Stimulated activated CD4-positive, alpha-beta T cell treated with anti-CD3 and anti-CD28 coated beads, TNF-alpha, amount 100 ng/mL, for 4 hours (primary cell): Measurements from ENCODE around the gene SLC25A44.

Source experiments
- DNase-seq, 3 experiments: peaks; one replicate each; pipeline ENCODE4 v3.0.0-alpha.2; 2020; ENCODE audit warnings: low read depth in 3 of 3

The SLC25A44 gene

GRCh38 chr1:156241311-156241811 is 47.5 kb downstream of the SLC25A44 start:
- DNase-seq, result no peak

DNA sequence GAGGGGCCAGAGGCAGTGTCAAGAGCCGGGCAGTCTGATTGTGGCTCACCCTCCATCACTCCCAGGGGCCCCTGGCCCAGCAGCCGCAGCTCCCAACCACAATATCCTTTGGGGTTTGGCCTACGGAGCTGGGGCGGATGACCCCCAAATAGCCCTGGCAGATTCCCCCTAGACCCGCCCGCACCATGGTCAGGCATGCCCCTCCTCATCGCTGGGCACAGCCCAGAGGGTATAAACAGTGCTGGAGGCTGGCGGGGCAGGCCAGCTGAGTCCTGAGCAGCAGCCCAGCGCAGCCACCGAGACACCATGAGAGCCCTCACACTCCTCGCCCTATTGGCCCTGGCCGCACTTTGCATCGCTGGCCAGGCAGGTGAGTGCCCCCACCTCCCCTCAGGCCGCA is 48.0 kb downstream of the SLC25A44 start, which contains the start of gene BGLAP:
Gene BGLAP, plus strand, starts transcription at position 259 of the 400 bp plus-strand sequence. Its CDS starts 48 bp downstream, at position 307.
- no peak for DNase-seq

DNA sequence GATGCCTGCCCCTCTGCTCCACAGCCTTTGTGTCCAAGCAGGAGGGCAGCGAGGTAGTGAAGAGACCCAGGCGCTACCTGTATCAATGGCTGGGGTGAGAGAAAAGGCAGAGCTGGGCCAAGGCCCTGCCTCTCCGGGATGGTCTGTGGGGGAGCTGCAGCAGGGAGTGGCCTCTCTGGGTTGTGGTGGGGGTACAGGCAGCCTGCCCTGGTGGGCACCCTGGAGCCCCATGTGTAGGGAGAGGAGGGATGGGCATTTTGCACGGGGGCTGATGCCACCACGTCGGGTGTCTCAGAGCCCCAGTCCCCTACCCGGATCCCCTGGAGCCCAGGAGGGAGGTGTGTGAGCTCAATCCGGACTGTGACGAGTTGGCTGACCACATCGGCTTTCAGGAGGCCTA is 48.8 kb downstream of the SLC25A44 start:
- no peak for DNase-seq

GRCh38 chr1:156244126-156244525 is 50.2 kb downstream of the SLC25A44 start:
- no peak for DNase-seq

GRCh38 chr1:156244712-156245111 is 50.8 kb downstream of the SLC25A44 start:
- no peak for DNase-seq

DNA sequence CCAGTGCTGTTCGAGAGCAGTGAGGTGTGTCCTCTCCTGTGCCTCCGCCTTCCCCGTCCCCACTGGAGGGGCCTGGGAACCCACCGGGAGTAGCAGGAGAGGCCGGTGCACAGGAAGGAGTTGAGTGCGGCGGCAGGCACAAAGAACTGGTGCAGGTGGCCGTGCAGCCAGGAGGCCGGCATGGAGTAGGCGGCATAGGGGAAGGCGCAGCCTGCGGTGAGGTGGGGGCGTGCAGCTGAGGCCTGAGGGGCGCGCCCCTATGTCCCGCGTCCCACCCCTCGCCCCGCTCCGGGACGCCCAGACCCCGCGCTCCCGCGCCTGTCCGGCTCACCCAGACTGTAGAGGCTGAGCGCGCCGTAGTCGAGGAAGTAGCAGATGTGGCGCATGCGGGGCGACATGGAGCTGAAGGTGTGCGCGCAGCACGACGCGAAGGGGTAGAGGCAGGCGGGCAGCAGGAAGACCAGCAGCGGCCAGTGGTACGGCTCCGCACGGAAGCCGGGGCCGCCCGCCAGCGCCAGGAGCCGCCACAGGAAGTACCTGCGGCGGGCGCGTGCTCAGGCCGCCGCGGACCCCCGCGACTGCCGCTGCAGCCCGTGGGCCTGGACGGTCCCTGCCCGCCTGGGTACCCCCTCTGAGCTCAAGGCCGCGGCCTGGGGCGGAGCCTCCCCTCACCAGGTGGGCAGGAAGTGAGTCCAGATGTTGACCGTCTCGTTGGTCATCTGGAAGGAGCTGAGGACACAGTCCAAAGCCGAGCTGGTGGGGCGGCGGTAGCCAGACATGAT is 51.7 kb downstream of the SLC25A44 start:
- no peak for DNase-seq

DNA sequence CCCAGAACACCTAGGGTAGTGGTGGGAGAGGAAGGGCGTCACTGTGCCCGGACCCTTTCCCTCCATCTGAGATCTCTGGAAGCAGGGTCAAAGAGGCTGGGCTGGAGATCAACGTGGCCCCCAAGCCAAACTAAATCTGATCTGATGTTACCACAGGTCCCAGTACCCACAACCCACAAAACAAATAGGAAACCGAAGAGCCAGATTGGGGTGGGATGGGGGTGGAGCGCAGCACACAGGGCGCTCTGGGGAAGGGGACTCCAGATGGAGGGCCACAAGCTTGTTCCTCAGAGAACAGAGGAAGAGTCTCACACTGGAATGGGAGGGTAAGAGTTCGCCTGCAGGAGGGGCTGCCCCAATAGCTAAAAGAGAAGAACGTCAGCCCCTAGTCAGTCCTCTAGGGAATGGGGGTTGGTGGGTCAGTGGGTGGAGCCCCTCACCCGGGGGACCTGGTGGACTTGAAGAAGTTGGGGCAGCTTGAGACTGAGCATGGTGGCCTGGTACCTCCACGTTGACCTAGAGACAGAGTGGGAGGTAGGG is 52.4 kb downstream of the SLC25A44 start:
- no peak for DNase-seq

DNA sequence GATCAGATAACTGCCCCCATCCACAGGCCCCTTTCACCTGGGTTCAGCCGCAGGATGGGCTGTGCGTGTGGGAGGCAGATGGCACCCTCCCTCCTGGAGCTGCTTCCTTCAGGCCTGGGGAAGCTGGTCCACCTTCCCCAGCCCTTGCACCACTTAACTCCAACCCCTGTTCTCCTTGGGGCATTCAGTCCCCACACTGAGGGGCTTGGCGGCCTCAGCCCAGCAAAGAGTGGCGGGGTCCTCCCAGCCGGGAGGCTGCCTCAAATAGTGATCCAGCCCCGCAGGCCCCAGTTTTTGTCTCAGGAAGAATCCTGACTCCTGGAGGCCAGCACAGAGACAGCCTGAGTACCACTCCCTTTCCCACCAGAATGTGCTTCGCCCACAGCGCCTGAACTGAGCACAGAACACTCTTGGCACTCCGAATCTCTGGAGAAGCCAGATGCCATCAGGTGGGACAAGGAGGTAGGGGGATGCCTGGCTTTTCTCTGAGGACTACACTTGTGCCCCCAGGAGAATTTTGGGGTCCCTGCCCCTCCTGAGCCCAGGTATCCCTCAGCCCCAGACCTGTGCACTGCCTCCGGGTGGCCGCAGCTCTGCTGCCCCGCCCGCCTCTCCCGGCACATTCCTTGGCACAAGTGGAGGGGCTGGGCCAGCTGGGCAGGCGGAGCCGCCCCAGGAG is 53.0 kb downstream of the SLC25A44 start:
- no peak for DNase-seq

GRCh38 chr1:156247460-156248322 is 53.8 kb downstream of the SLC25A44 start, which contains the start of gene PAQR6:
TSS of gene PAQR6 (minus strand) at chr1:156248056. CDS start at chr1:156246731, 1,325 bp downstream.
- no peak for DNase-seq

- DNase-seq, result no peak
Observed at GRCh38 chr1:156248323-156248683, 54.4 kb downstream of the SLC25A44 start.

- no peak for DNase-seq
Observed at GRCh38 chr1:156249593-156249992, 55.7 kb downstream of the SLC25A44 start.

DNA sequence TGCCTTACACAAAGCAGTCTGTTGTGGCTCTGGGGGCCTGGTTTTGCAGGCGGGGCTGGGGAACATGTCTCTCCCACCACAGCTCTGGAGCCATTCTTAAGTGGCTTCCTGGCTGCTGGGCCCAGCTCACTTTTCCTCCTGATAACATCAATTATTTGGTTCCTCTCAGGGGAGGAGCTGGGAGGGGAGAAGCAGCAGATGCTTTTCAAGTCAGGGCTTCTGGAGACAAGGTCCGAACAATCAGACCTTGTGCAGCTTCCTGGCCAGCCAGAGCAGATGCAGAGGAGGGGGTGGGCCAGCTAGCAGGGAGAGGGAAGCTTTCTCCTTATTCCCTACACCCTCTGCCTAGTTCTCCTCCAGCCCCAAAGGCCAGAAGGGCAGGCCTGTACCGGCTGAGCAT is 57.6 kb downstream of the SLC25A44 start:
- no peak for DNase-seq

DNA sequence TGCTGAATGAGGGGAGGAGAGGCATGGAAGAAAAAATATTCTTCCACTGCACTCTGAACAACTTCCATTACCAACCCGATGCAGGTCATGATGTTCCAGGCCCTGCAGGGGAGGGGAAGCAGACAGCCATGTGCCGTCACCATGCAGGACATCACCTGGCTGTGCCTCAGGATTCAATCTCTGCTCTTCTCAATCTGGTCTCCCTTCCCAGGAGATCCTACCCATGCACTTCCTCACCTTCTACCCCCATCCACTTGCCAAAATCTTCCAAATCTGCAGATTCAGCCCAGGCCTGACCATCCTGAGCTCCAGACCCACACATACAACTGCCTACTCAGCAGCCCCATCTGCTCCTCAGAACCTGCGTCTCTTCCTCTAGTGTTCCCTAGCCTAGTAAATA is 59.7 kb downstream of the SLC25A44 start:
- DNase-seq, result no peak

- DNase-seq, result no peak
Observed at GRCh38 chr1:156257711-156258110, 63.8 kb downstream of the SLC25A44 start.

DNA sequence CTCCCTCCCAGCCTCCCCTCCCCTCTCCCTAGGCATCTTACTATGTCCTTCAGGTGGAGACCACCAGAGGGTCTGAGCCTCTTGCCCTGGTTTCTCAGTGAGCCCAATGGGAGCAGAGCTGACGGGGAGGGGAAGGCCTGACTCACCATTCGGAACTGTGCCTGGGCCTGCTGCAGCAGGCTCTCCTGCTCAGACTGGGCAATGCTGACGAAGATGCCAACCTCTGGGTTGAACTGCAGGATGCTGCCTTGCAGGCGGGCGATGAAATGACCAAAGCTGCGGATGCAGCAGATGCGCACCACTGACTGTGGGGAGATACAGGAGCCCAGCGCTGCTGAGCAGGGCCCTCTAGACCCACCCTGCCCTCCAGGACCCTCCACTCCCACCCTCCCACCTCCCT is 65.0 kb downstream of the SLC25A44 start:
- no peak for DNase-seq

- no peak for DNase-seq
Observed at GRCh38 chr1:156259805-156260204, 65.9 kb downstream of the SLC25A44 start.

GRCh38 chr1:156260896-156261295 is 67.0 kb downstream of the SLC25A44 start:
- no peak for DNase-seq
